Trophoblast cell (in vitro differentiated cells and primary cell): ENCODE data around the gene MSRB3.

Source experiments
- DNase-seq, 2 donors: peaks; one replicate each; pipeline ENCODE4 v3.0.0-alpha.2; 2016
- H2AFZ ChIP-seq: 2 replicates; pipeline ENCODE4 v1.6.1; 2013; ENCODE audit warnings: low read length, moderate library complexity, mild to moderate bottlenecking; ENCODE audit not compliant: insufficient read depth, poor library complexity
- H2AK5ac ChIP-seq: 2 replicates; pipeline ENCODE4 v1.6.1; 2013; ENCODE audit warnings: mild to moderate bottlenecking, low read length
- H2BK120ac ChIP-seq: 2 replicates; pipeline ENCODE4 v1.6.1; 2013; ENCODE audit warnings: low read length, mild to moderate bottlenecking, moderate library complexity; ENCODE audit not compliant: insufficient read depth, poor library complexity
- H2BK12ac ChIP-seq: 2 replicates; pipeline ENCODE4 v1.6.1; 2013; ENCODE audit warnings: mild to moderate bottlenecking, low read length, moderate library complexity
- H2BK5ac ChIP-seq: 2 replicates; pipeline ENCODE4 v1.6.1; 2013; ENCODE audit warnings: low read length, low read depth, moderate library complexity, mild to moderate bottlenecking; ENCODE audit not compliant: poor library complexity
- H3K14ac ChIP-seq: 2 replicates; pipeline ENCODE4 v1.6.1; 2013; ENCODE audit warnings: mild to moderate bottlenecking, low read length
- H3K18ac ChIP-seq: 2 replicates; pipeline ENCODE4 v1.6.1; 2013; ENCODE audit warnings: mild to moderate bottlenecking, low read length
- H3K23ac ChIP-seq: 2 replicates; pipeline ENCODE4 v1.6.1; 2013; ENCODE audit warnings: low read length
- H3K27ac ChIP-seq: 2 replicates; pipeline ENCODE4 v1.5.1; 2013; ENCODE audit warnings: low read depth, mild to moderate bottlenecking, inconsistent platforms, low read length, moderate library complexity
- H3K27me3 ChIP-seq: 2 replicates; pipeline ENCODE4 v1.6.1; 2013; ENCODE audit warnings: inconsistent platforms, mild to moderate bottlenecking, low read length, moderate library complexity; ENCODE audit not compliant: insufficient read depth
- H3K36me3 ChIP-seq, 2 experiments: 1 replicate in 1 of 2; 2 replicates in 1 of 2; pipeline ENCODE4 v1.6.1; 2013; ENCODE audit warnings: low read length in 2 of 2, mild to moderate bottlenecking in 2 of 2, moderate library complexity in 1 of 2; ENCODE audit not compliant: insufficient read depth in 2 of 2, control insufficient read depth in 1 of 2
- H3K4ac ChIP-seq: 2 replicates; pipeline ENCODE4 v1.6.1; 2013; ENCODE audit warnings: low read depth, mild to moderate bottlenecking, low read length, moderate library complexity
- H3K4me1 ChIP-seq, 2 experiments: 1 replicate in 1 of 2; 2 replicates in 1 of 2; pipeline ENCODE4 v1.6.1; 2013; ENCODE audit warnings: low read length in 2 of 2, mild to moderate bottlenecking in 2 of 2, moderate library complexity in 1 of 2; ENCODE audit not compliant: insufficient read depth in 2 of 2, control insufficient read depth in 1 of 2
- H3K4me2 ChIP-seq: 2 replicates; pipeline ENCODE4 v1.6.1; 2013; ENCODE audit warnings: inconsistent platforms, mild to moderate bottlenecking, low read length, moderate library complexity
- H3K4me3 ChIP-seq: 2 replicates; pipeline ENCODE4 v1.5.1; 2013; ENCODE audit warnings: mild to moderate bottlenecking, low read depth, low read length, inconsistent platforms
- H3K79me1 ChIP-seq: one replicate; pipeline ENCODE4 v1.6.1; 2013; ENCODE audit warnings: low read length
- H3K79me2 ChIP-seq: 2 replicates; pipeline ENCODE4 v1.6.1; 2013; ENCODE audit warnings: low read length, mild to moderate bottlenecking; ENCODE audit not compliant: control insufficient read depth, insufficient read depth, poor library complexity
- H3K9ac ChIP-seq: 2 replicates; pipeline ENCODE4 v1.6.1; 2013; ENCODE audit warnings: mild to moderate bottlenecking, low read length
- H3K9me3 ChIP-seq: 2 replicates; pipeline ENCODE4 v1.6.1; 2013; ENCODE audit warnings: low read depth, mild to moderate bottlenecking, control low read depth, inconsistent platforms, low read length; ENCODE audit not compliant: insufficient read depth
- H4K12ac ChIP-seq: 2 replicates; pipeline ENCODE4 v1.6.1; 2013; ENCODE audit warnings: low read depth, mild to moderate bottlenecking, low read length, moderate library complexity
- H4K8ac ChIP-seq: 2 replicates; pipeline ENCODE4 v1.6.1; 2013; ENCODE audit warnings: low read depth, mild to moderate bottlenecking, low read length, moderate library complexity
- H4K91ac ChIP-seq: one replicate; pipeline ENCODE4 v1.6.1; 2013; ENCODE audit warnings: low read depth, mild to moderate bottlenecking, low read length, moderate library complexity
- WGBS: extraction: QIAGEN DNeasy Blood & Tissue Kit; methylation state at CpG from one replicate; pipeline ENCODE4 v1.1.7; 2013; ENCODE audit warnings: missing lambda C conversion rate; ENCODE audit not compliant: insufficient read length, insufficient coverage; ENCODE audit errors: extremely low coverage; 5-methylcytosine and 5-hydroxymethylcytosine counted together

MSRB3 gene

GRCh38 chr12:65444996-65445395, 166.5 kb downstream of the MSRB3 start:
- Histone ChIP-seq H3K9me3 (no peaks in the 10 kb centered on the region), H2BK5ac (no peak overlapping the region), H2BK12ac (no peak overlapping the region), H3K79me1 (no peaks in the 10 kb centered on the region), H3K4me1 (no peaks in the 10 kb centered on the region), H4K8ac (no peak overlapping the region), H3K4me2 (no peak overlapping the region), H3K9ac (no peak overlapping the region), H4K12ac (no peak overlapping the region), H3K79me2 (no peaks in the 10 kb centered on the region), H3K4ac (no peak overlapping the region), H4K91ac (no peak overlapping the region), H3K4me3 (no peak overlapping the region), H3K27me3 (no peaks in the 10 kb centered on the region), H3K14ac (no peak overlapping the region), H2BK120ac (no peak overlapping the region), H3K36me3 (no peaks in the 10 kb centered on the region), H3K23ac (no peak overlapping the region), H3K27ac (no peak overlapping the region), H2AK5ac (no peak overlapping the region), H3K18ac (no peak overlapping the region), H2AFZ (no peak overlapping the region)
- no peak for DNase-seq
- no CpG with 5 or more reads among the region's 2 CpGs for WGBS

- Histone ChIP-seq H3K14ac (no peak overlapping the region), H3K23ac (no peak overlapping the region), H2BK120ac (no peak overlapping the region), H3K4me1 (no peaks in the 10 kb centered on the region), H3K4me3 (no peak overlapping the region), H3K36me3 (no peaks in the 10 kb centered on the region), H2AK5ac (no peak overlapping the region), H4K12ac (no peak overlapping the region), H3K79me2 (no peaks in the 10 kb centered on the region), H2BK5ac (no peak overlapping the region), H4K91ac (no peak overlapping the region), H3K4ac (no peak overlapping the region), H3K27me3 (no peaks in the 10 kb centered on the region), H2BK12ac (no peak overlapping the region), H3K27ac (no peak overlapping the region), H3K79me1 (no peaks in the 10 kb centered on the region), H3K9me3 (no peaks in the 10 kb centered on the region), H2AFZ (no peak overlapping the region), H4K8ac (no peak overlapping the region), H3K9ac (no peak overlapping the region), H3K18ac (no peak overlapping the region), H3K4me2 (no peak overlapping the region)
- no CpG with 5 or more reads among the region's 1 CpG for WGBS
- DNase-seq, result no peak
Observed at GRCh38 chr12:65446901-65447300, 168.4 kb downstream of the MSRB3 start.

GRCh38 chr12:65449400-65449799, 170.9 kb downstream of the MSRB3 start:
- no peak overlapping the region for H4K91ac ChIP-seq
- H3K79me1 ChIP-seq, result no peaks in the 10 kb centered on the region
- H3K27me3 ChIP-seq, result no peaks in the 10 kb centered on the region
- no peak overlapping the region for H3K4me3 ChIP-seq
- WGBS, result no CpG with 5 or more reads among the region's 1 CpG
- no peak overlapping the region for H2BK120ac ChIP-seq
- H3K9me3 ChIP-seq, result no peaks in the 10 kb centered on the region
- no peak overlapping the region for H3K9ac ChIP-seq
- H2BK12ac ChIP-seq, result no peak overlapping the region
- no peaks in the 10 kb centered on the region for H3K36me3 ChIP-seq
- no peak overlapping the region for H3K27ac ChIP-seq
- no peak overlapping the region for H3K4me2 ChIP-seq
- H4K8ac ChIP-seq, result no peak overlapping the region
- no peaks in the 10 kb centered on the region for H3K4me1 ChIP-seq
- no peak overlapping the region for H2AK5ac ChIP-seq
- DNase-seq, result no peak
- H3K79me2 ChIP-seq, result no peaks in the 10 kb centered on the region
- H3K18ac ChIP-seq, result no peak overlapping the region
- no peak overlapping the region for H3K14ac ChIP-seq
- H2BK5ac ChIP-seq, result no peak overlapping the region
- no peak overlapping the region for H4K12ac ChIP-seq
- no peak overlapping the region for H3K4ac ChIP-seq
- no peak overlapping the region for H3K23ac ChIP-seq
- H2AFZ ChIP-seq, result no peak overlapping the region

GRCh38 chr12:65450625-65451024, 172.1 kb downstream of the MSRB3 start:
- Histone ChIP-seq H3K23ac (no peak overlapping the region), H3K36me3 (no peaks in the 10 kb centered on the region), H3K79me1 (no peaks in the 10 kb centered on the region), H4K91ac (no peak overlapping the region), H3K79me2 (no peaks in the 10 kb centered on the region), H3K4ac (no peak overlapping the region), H2BK12ac (no peak overlapping the region), H2AFZ (no peak overlapping the region), H3K14ac (no peak overlapping the region), H3K27me3 (no peaks in the 10 kb centered on the region), H4K8ac (no peak overlapping the region), H3K27ac (no peak overlapping the region), H3K4me1 (no peaks in the 10 kb centered on the region), H3K9me3 (no peaks in the 10 kb centered on the region), H4K12ac (no peak overlapping the region), H2BK5ac (no peak overlapping the region), H3K4me2 (no peak overlapping the region), H3K9ac (no peak overlapping the region), H3K4me3 (no peak overlapping the region), H2BK120ac (no peak overlapping the region), H3K18ac (no peak overlapping the region), H2AK5ac (no peak overlapping the region)
- no peak for DNase-seq
- no CpG with 5 or more reads among the region's 2 CpGs for WGBS
